Smooth muscle cell of the coronary artery (primary cell): ENCODE measurements around the gene OR7G1. TPM values are rescaled to one million over a fixed set of nuclear protein-coding genes. Genes with fewer than 3 reads are reported as not detected.

ENCODE experiments used
- total RNA-seq: library from RNA; depleted of rRNA; stranded (reverse); fragments of >200 nt; gene quantifications from 2 replicates; pipeline ENCODE4 v1.2.3, GENCODE V29; 2014; ENCODE audit warnings: low replicate concordance

The OR7G1 gene, protein sequence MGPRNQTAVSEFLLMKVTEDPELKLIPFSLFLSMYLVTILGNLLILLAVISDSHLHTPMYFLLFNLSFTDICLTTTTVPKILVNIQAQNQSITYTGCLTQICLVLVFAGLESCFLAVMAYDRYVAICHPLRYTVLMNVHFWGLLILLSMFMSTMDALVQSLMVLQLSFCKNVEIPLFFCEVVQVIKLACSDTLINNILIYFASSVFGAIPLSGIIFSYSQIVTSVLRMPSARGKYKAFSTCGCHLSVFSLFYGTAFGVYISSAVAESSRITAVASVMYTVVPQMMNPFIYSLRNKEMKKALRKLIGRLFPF
- total RNA-seq, result not detected in 2 replicates

DNA sequence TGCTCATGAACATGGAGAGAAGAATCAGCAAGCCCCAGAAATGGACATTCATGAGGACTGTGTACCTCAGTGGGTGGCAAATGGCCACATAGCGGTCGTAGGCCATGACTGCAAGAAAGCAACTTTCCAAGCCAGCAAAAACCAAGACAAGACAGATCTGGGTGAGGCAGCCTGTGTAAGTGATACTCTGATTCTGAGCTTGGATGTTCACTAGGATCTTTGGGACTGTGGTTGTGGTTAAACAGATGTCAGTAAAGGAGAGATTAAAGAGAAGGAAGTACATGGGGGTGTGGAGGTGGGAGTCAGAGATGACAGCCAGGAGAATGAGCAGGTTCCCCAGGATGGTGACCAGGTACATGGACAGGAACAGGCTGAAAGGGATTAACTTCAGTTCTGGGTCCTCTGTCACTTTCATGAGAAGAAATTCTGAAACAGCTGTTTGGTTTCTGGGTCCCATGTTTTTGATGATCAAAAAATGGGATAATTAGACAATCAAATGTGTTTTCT, at the start of gene OR7G1:
Gene OR7G1 (minus strand): TSS at position 457 of the 507 bp plus-strand sequence. CDS start 0 bp downstream, at position 457.

DNA sequence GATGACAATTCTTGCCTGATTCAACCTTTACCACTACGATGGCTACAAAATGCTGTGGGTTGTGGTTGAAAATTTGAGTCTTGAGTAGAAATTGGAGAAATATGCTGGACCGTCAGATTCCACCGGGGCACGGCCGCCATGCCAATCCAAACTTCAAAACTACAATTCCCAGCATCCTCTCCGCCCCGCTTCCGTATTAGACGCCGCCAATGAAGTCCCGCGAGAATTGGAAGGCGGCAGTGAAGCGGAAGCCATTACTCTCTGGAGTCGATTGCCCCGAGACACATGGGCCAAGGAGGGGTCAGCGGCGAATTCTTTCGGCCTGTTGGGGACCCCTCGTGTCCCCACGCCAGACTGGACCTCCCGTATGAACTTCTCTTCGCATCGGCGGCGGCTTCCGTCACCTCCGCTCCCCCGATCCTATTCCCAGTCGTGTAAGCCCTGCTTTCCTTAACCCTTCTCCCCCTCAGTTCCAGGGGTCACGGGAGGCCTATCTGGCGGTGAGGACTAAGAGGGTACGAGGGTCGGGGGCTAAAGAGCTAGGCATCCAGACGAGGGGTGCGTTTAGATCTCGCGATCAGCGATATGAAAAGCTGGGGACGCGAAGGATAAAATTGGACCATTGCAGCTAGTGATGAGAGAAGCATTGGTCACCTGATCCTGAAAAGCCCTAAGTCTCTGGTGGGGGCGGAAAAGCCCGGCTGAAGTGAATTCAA, 24.8 kb upstream of the OR7G1 start, which contains the start of gene ZNF317:
Gene ZNF317 (plus strand): TSS at position 239 of the 716 bp plus-strand sequence. CDS start 15,620 bp downstream, outside the sequence.

DNA sequence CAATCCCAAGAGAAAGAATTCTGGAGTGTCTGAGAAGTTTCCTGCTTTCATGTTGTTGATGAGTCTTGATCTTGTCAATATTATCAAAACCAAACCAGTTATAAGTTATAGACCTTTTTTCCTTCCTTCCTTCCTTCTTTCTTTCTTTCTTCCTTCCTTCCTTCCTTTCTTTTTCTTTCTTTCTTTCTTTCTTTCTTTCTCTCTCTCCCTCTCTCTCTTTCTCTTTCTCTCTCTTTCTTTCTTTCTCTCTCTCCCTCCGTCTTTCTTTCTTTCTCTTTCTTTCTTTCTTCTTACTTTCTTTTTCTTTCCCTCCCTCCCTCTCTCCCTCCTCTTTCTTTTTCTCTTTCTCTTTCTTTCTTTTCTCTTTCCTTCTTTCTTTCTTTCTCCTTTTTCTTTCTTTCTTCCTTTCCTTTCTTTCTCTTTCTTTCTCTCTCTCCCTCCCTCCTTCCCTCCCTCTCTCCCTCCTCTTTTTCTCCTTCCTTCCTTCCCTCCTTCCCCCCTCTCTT, 11.4 kb upstream of the OR7G1 start, which contains the start of gene OR7G3:
Gene OR7G3 (minus strand): TSS at position 51 of the 506 bp plus-strand sequence. CDS start 0 bp downstream, at position 51.

DNA sequence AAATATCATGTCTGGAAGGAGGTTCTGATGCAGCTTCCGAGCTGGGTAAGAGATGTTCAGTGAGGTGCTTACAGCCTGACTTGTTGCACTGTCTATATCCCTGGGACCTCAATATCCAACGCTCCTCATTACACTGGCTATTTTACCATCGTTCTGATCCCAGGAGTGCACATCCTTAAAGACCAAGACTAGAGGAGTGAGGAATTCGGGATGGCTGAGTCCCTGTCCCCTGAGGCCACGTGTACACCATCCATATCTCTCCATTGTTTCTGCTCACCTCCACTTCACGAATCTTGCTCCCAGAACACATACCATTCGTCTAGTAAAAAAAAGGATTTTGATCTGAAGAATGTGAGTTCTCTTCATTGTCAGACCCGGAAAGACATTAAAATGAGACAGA, 8.2 kb downstream of the OR7G1 start, which contains the start of gene OR7G2:
Gene OR7G2 (minus strand): TSS at position 101 of the 400 bp plus-strand sequence. CDS start 4,232 bp downstream, outside the sequence.

DNA sequence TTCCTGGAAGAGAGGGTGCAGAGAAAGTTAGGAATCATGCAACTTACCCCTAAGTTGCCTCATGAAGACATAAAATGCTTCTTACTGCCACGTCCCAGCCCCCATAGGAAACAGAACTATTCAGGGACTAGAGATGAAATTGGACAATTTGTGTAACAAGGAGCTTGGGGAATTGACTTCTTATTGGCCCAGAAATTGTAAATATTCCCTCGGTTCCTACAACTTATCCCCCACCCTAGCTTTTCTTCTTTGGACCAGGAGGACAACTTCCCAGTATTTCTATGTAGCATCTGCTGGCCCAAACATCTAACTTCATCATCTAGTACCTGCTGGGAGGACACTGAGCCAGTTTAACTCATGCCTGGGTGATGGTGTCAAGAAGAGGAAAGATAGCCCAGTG, 28.8 kb downstream of the OR7G1 start, which contains the start of gene OR1M1:
Gene OR1M1 (plus strand): TSS at position 301 of the 400 bp plus-strand sequence. CDS start 6,184 bp downstream, outside the sequence.

Other genes with a start within 250 kb of the OR7G1 start
- gene MUC16, start 105.4 kb downstream of the OR7G1 start, total RNA-seq, result not detected in 2 replicates
- gene OR1M1, start 28.7 kb downstream of the OR7G1 start, total RNA-seq, result not detected in 2 replicates
- not detected in 2 replicates for gene OR7G2, start 8.3 kb downstream of the OR7G1 start, total RNA-seq
- not detected in 2 replicates for gene OR7G3, start 11.2 kb upstream of the OR7G1 start, total RNA-seq
- 11.7 and 12.1 TPM in 2 replicates for gene ZNF317, start 24.6 kb upstream of the OR7G1 start, total RNA-seq
- not detected in 2 replicates for gene OR7D2, start 63.2 kb upstream of the OR7G1 start, total RNA-seq
- not detected in 2 replicates for gene OR7D4, start 103.8 kb upstream of the OR7G1 start, total RNA-seq
- not detected in 2 replicates for gene OR7E24, start 135.2 kb upstream of the OR7G1 start, total RNA-seq
- gene ZNF699, start 194.1 kb upstream of the OR7G1 start, total RNA-seq, result 2.9 and 12.6 TPM in 2 replicates
- 11.0 and 11.4 TPM in 2 replicates for gene ZNF559, start 208.4 kb upstream of the OR7G1 start, total RNA-seq
- 1.1 and 1.4 TPM in 2 replicates for gene ZNF177, start 247.2 kb upstream of the OR7G1 start, total RNA-seq